Activated T-cell treated with anti-CD3 and anti-CD28 coated beads, Interleukin-2, amount 50 U/mL, for 24 hours (primary cell): ENCODE data around the gene ADGRL3.

Source experiments
- DNase-seq: peaks from one replicate; pipeline ENCODE4 v3.0.0-alpha.2; 2020
- H3K27ac Mint-ChIP-seq: 2 replicates; pipeline ENCODE4 v1.8.0; 2020; ENCODE audit warnings: mild to moderate bottlenecking, mixed read lengths
- H3K27me3 Mint-ChIP-seq: 2 replicates; pipeline ENCODE4 v1.8.0; 2020; ENCODE audit warnings: mixed read lengths
- H3K36me3 Mint-ChIP-seq: 2 replicates; pipeline ENCODE4 v1.8.0; 2020; ENCODE audit warnings: low read depth, mixed read lengths
- H3K4me1 Mint-ChIP-seq: 2 replicates; pipeline ENCODE4 v1.8.0; 2020; ENCODE audit warnings: low read depth, mixed read lengths
- H3K4me3 Mint-ChIP-seq: 2 replicates; pipeline ENCODE4 v1.8.0; 2020; ENCODE audit warnings: mild to moderate bottlenecking, moderate library complexity, mixed read lengths
- H3K9me3 Mint-ChIP-seq: 2 replicates; pipeline ENCODE4 v1.8.0; 2020; ENCODE audit warnings: mixed read lengths

Gene ADGRL3

DNA sequence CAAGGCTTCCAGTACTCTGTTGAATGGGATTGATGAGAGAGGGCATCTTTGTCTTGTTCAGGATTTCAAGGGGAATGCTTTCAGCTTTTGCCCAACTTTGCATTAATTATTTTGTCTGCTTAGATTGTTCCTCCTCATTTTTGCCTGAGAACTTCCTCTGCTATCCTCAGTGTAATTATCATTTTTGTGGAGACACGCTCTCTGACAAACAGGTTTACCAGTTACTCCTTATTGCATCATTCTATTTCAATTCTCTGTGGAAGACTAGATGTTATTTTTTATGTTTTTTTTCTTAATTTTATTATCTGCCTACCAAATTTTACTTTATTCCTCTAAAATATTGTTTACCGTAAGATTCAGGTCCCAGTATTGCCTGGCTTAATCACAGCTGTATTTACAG is 349.2 kb downstream of the ADGRL3 start:
- H3K27ac Mint-ChIP-seq: no peak overlapping the region
- DNase-seq: no peak
- H3K27me3 Mint-ChIP-seq: no peaks in the 10 kb centered on the region
- H3K36me3 Mint-ChIP-seq: no peaks in the 10 kb centered on the region
- H3K4me1 Mint-ChIP-seq: no peaks in the 10 kb centered on the region
- H3K4me3 Mint-ChIP-seq: no peak overlapping the region
- H3K9me3 Mint-ChIP-seq: peaks cover 25% of the 10 kb centered on the region

DNA sequence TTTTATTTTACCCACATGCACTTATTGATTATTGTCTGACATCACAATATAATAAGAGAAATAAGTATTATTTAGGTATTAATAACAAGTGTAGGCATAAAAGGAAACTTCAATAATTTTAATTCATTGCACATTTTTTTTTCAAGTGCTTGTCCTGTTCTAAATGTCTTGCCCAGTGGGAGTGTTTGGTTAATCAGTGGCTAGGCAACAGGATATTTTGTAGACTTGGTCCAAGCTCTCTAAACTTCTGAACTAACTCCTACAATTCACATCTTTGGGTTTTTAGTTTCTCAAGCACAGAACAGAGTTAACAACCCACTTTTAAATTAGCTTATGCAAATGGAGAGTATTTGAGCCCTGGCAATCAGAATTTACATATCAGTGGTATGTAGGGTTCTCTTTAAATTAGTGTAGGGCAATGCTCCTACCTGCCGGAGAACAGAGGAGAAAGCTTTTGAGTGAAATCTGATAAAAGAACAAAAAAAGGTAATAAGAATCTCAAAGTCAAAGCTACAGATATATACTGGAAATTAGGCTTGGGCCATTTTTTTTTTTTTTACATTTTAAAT is 353.5 kb downstream of the ADGRL3 start:
- no peak overlapping the region for H3K4me3 Mint-ChIP-seq
- no peaks in the 10 kb centered on the region for H3K4me1 Mint-ChIP-seq
- no peak overlapping the region for H3K27ac Mint-ChIP-seq
- H3K27me3 Mint-ChIP-seq: no peaks in the 10 kb centered on the region
- peaks cover 16% of the 10 kb centered on the region for H3K9me3 Mint-ChIP-seq
- H3K36me3 Mint-ChIP-seq: no peaks in the 10 kb centered on the region
- DNase-seq: no peak

DNA sequence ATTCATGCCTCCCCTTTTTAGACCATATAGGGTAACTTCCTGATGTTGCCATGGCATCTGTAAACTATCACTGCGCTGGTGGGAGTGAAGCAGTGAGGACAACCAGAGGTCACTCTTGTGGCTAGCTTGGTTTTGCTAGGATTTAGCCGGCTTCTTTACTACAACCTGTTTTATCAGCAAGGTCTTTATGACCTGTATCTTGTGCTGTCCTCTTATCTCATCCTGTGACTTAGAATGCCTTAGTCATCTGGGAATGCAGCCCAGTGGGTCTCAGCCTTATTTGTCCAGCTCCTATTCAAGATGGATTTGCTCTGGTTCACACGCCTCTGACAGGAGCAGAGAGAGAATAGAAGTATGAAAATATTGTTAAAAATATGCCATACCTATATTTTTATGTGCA is 355.7 kb downstream of the ADGRL3 start:
- Mint-ChIP-seq H3K27ac (no peak overlapping the region), H3K9me3 (peaks cover 14% of the 10 kb centered on the region), H3K36me3 (no peaks in the 10 kb centered on the region), H3K4me3 (no peak overlapping the region), H3K27me3 (no peaks in the 10 kb centered on the region), H3K4me1 (no peaks in the 10 kb centered on the region)
- no peak for DNase-seq

DNA sequence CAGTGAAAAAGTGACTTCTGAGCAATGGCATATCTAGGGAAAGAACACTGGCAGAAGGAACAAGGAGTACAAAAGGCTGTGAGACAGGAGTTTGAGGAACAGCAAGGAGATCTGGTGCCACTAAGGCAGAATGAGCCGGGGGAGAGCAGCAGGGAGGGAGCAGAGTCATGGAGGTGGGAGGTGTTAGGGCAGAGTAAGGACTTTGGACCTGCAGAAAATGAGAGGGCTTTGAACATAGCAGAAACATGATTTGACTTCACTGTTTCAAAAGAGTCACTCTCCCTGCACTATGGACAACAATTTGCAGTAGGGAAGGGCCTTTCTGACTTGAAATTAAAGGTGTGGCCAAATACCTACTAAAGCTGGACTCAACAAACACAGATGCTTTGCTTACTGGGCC is 356.2 kb downstream of the ADGRL3 start:
- Mint-ChIP-seq H3K36me3 (no peaks in the 10 kb centered on the region), H3K27me3 (no peaks in the 10 kb centered on the region), H3K27ac (no peak overlapping the region)

DNA sequence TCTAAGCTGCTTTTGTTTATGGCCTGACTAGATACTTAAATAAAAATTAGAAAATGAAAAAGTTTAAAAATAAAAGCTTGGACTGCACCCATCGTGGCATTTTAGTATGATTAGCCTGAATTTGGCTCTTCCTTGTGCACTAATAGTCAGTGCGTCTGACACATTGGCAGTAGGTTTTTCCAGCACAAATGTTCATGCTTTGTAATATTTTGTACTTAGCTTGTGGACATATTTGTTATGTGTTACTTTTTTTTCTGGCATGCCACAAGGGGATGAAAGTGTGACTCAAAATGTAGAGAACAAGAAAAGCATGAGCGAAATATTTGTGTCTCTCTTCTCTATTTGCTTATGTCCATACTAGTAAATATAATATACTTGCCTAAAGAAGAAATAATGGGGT is 359.3 kb downstream of the ADGRL3 start:
- Mint-ChIP-seq H3K4me1 (no peaks in the 10 kb centered on the region), H3K27ac (no peak overlapping the region), H3K36me3 (no peaks in the 10 kb centered on the region), H3K4me3 (no peak overlapping the region), H3K9me3 (peaks cover 20% of the 10 kb centered on the region), H3K27me3 (no peaks in the 10 kb centered on the region)
- DNase-seq: no peak

More for the DNA sequence above, 356.2 kb downstream of the ADGRL3 start:
- no peak for DNase-seq
- H3K4me1 Mint-ChIP-seq: no peaks in the 10 kb centered on the region
- H3K4me3 Mint-ChIP-seq: no peak overlapping the region
- H3K9me3 Mint-ChIP-seq: peaks cover 14% of the 10 kb centered on the region

DNA sequence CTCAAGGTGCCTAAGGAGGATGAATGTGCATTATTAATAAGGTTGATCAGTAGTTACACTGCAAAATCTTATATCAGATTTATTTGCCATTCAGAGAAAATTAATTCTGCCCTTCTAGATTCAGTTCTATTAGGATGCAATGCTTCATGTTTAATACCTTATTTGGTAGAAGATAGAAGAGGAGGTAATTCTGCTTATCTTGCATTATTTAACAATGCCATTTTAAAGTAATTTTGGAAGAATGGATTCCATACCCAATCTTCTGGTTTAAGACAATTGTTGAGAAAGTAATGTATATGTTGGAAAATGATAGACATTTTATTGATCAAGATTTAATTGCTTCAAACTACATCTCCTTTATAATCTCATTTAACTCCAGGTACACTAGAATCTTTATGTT is 360.9 kb downstream of the ADGRL3 start:
- H3K36me3 Mint-ChIP-seq: no peaks in the 10 kb centered on the region
- H3K27ac Mint-ChIP-seq: no peak overlapping the region
- H3K27me3 Mint-ChIP-seq: no peaks in the 10 kb centered on the region
- no peaks in the 10 kb centered on the region for H3K4me1 Mint-ChIP-seq
- peaks cover 16% of the 10 kb centered on the region for H3K9me3 Mint-ChIP-seq
- DNase-seq: no peak
- no peak overlapping the region for H3K4me3 Mint-ChIP-seq

DNA sequence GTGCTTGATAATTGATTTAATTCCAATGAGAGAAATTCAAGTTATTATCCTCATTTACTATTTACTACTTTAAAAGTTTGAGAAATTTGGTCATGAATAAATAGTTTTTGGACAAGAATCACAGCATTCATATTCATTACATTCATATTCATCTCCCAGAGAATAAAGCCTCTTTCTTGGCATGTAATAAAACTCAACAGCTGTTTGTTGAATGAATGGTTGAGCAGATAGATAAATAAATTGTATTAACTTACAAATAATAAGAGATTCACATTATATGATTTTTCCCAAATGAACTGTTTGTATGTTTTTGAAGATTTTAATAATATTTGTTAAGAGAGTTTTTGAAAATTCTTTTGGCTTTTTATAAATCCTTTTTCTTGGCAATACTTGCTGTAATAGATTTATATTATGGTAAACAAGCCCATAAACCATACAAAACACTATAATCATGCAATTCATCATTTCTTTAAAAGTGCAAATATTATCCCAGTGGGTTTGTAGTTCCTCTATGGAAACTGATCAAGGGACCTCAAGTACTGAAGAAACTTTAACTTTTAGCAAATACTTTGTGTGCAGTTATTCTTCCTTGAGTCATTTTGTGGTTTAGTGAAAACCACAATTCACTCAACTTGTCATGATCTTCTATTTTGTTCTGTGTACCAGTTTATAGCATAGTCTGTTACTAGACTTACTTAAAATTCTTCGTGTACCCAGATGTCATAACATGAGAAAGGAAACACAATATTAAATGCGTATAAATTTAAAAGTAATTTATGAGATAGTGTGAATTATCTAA is 371.8 kb downstream of the ADGRL3 start:
- no peaks in the 10 kb centered on the region for H3K4me1 Mint-ChIP-seq
- DNase-seq: no peak
- H3K9me3 Mint-ChIP-seq: peaks cover 17% of the 10 kb centered on the region
- no peak overlapping the region for H3K4me3 Mint-ChIP-seq
- no peak overlapping the region for H3K27ac Mint-ChIP-seq
- no peaks in the 10 kb centered on the region for H3K27me3 Mint-ChIP-seq
- no peaks in the 10 kb centered on the region for H3K36me3 Mint-ChIP-seq

DNA sequence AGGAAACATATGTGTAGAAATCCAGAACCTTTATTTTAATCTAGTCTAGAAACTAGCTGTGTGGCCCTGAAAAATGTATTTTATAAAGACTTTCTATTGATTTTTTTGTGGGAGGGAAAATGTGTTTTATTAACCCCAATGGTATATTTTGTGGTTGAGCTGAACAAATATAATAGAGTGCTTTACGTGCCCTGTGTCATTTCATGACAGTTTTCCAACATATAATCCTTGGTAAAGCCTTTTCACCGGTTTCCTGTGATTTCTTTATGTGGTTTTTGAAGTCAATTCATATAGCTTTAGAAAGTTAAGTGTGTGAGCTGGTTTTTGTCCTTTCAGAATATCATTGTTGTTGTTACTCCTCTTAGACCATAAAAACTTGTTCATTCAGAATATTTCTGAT is 375.7 kb downstream of the ADGRL3 start:
- Mint-ChIP-seq H3K4me3 (no peak overlapping the region), H3K36me3 (no peaks in the 10 kb centered on the region), H3K9me3 (peaks cover 11% of the 10 kb centered on the region), H3K27me3 (no peaks in the 10 kb centered on the region), H3K4me1 (no peaks in the 10 kb centered on the region), H3K27ac (no peak overlapping the region)
- no peak for DNase-seq

DNA sequence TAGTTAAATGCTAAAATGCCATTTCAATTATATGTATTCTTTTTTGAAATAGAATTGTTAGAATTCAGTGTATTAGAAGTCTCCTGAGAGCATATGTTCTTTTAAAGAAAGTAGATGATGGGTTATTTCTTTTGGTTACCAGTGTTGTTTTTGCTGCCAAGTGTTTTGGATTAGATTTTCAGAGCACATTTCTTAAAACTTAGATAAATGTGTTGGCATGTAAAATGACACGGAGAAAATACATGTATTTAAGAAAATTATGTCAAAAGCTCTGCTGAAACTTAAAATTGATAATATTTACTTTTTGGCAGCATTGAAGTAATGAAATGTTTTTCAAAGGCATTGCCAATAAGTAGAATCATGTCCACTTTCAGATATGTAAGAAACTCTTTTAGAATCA is 379.7 kb downstream of the ADGRL3 start:
- Mint-ChIP-seq H3K27me3 (no peaks in the 10 kb centered on the region), H3K36me3 (no peaks in the 10 kb centered on the region), H3K4me3 (no peak overlapping the region), H3K9me3 (peaks cover 17% of the 10 kb centered on the region), H3K4me1 (no peaks in the 10 kb centered on the region), H3K27ac (no peak overlapping the region)
- DNase-seq: no peak

DNA sequence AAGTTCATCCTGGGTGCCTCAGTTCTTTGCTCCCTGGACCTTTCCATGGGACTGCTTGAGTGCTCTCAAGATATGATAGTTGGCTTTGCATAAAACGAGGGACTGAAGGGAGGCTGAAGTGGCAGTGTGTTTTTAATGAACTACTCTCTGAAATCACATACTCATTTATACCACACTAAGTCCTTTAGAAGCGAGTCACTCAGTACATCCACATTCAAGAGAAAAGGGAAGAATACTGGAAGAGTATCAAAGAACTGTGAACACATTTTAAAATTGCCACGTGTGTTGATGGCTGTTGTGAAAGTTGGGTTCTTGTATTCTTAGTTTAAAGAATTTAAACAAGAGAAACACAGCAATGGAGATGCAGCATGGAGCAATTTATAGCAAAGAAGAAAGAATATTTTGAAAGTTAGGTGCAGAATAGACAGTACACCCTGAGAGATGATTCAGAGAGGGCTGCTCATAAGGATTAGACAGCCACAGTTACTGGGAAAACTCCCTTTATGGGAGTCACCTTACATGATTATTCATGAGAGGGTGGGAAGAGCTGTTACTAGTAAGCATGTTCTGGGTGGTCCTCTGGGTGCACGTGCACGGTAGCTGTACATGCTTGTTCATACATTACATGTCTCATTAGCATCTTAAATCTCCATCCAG is 380.7 kb downstream of the ADGRL3 start:
- Mint-ChIP-seq H3K36me3 (no peaks in the 10 kb centered on the region), H3K4me3 (no peak overlapping the region), H3K9me3 (peaks cover 17% of the 10 kb centered on the region), H3K4me1 (no peaks in the 10 kb centered on the region), H3K27me3 (no peaks in the 10 kb centered on the region), H3K27ac (no peak overlapping the region)
- no peak for DNase-seq

DNA sequence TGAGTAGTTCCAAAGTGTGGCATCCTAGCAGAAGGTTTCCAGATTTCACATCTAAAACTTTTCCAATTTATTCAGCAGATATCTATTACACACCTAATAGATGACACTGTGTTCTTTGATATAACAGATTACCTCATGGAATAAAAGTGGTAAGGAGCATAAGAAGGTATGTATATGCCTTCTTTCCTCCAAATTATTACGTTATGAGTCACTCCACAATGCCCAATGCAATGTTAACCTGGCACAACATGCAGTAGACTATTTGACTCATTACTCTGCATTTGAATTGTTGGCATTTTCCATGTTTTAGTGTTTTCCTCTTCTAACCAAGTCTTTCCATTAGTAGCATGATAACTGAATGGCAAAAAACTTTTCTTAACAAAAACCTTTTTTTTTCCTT is 383.6 kb downstream of the ADGRL3 start:
- H3K27ac Mint-ChIP-seq: no peak overlapping the region
- peaks cover 15% of the 10 kb centered on the region for H3K9me3 Mint-ChIP-seq
- H3K4me1 Mint-ChIP-seq: no peaks in the 10 kb centered on the region
- no peak overlapping the region for H3K4me3 Mint-ChIP-seq
- no peaks in the 10 kb centered on the region for H3K36me3 Mint-ChIP-seq
- no peak for DNase-seq
- no peaks in the 10 kb centered on the region for H3K27me3 Mint-ChIP-seq

DNA sequence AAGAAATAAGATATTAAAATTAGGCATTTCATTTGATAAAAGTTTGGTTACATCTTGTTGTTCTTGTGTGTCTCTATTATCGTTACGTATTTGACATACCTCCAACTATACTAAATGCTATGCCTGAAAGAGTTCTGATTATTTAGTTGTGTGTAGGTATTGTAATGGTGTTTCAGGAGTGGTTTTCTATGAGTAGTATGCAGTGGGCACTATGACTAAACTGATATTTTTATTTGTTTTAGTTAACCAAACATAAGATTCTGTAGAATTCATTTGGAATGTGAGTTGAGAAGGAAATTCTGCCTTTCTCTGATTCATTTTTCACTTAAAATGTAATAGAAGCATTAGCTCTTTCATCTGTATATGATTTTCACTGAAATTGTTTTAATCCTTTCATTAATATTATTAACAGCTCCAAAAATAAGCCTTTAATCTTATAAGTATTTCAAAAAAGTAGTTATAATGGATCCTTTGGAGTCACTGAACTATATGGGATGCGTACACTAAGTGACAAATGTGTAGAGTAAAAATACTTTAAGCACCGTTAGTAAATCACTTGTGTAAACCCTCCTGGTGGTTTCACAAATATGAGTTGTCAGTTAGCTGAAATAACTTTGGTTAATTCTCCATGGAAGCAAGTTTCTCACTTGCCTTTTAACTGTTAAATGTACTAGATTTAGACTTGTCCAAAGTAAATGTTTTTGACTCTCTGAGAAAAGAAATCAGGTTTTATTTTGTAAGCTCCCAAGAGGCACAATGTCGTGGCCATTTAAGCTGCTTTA is 388.7 kb downstream of the ADGRL3 start:
- no peak overlapping the region for H3K27ac Mint-ChIP-seq
- no peak for DNase-seq
- peaks cover 14% of the 10 kb centered on the region for H3K9me3 Mint-ChIP-seq
- no peaks in the 10 kb centered on the region for H3K4me1 Mint-ChIP-seq
- no peaks in the 10 kb centered on the region for H3K36me3 Mint-ChIP-seq
- H3K4me3 Mint-ChIP-seq: no peak overlapping the region
- H3K27me3 Mint-ChIP-seq: no peaks in the 10 kb centered on the region

DNA sequence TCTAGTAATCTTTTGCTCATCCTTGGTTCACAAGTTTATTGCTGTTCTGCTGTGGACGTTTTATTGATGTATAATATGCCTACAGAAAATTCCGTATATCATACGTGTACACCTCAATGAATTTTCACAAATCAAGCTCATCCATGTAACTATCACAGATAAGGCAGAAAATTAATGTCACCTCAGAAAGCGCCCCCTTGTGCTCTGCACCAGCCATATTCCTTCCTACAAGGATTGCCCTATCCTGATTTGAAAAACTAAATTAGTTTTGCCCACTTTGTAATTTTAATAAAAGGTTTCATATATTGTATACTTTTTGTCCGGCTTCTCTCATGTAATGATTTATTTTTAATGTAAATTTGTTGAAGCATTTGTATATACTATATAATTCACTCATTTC is 390.8 kb downstream of the ADGRL3 start:
- Mint-ChIP-seq H3K27me3 (no peaks in the 10 kb centered on the region), H3K27ac (no peak overlapping the region), H3K4me3 (no peak overlapping the region), H3K9me3 (peaks cover 19% of the 10 kb centered on the region), H3K4me1 (no peaks in the 10 kb centered on the region), H3K36me3 (no peaks in the 10 kb centered on the region)
- no peak for DNase-seq

DNA sequence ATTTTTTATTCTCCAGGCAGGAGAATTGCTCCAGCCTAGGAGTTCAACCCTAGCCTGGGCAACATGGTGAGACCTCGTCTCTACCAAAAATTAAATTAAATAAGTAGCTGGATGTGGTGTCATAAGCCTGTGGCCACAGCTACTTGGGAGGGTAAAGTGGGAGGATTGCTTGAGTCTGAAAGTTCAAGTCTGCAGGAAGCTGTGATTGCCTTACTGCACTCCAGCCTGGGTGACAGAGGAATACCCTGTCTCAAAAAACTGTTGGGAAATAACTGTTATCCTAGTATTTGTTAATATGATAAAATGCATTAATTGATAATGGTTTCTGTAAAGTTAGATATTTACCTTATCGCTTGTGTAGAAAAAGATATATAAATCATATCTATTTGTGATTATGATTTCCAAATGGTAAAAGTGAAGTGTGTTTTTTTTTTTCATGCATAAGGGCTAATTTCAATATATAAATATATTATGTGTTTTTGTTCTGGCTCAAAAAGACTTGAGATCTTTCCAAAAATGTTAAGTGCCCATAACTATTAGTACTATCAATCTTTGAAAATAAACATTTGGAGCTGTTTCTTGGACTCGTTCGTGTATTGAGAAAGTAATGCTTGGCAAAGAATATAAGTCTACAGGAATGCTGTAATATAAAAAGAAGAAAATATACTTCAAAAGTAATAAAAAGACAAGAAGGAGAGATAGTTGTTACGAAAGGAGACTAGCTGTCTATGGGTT is 396.6 kb downstream of the ADGRL3 start:
- Mint-ChIP-seq H3K9me3 (peaks cover 16% of the 10 kb centered on the region), H3K36me3 (no peaks in the 10 kb centered on the region)

More for the DNA sequence above, 396.6 kb downstream of the ADGRL3 start:
- DNase-seq: no peak
- Mint-ChIP-seq H3K4me3 (no peak overlapping the region), H3K4me1 (no peaks in the 10 kb centered on the region), H3K27ac (no peak overlapping the region), H3K27me3 (no peaks in the 10 kb centered on the region)
